Peyer's patch (tissue), 4 donors: ENCODE data around the gene FEZF2. TPM values are rescaled to one million over a fixed set of nuclear protein-coding genes. Genes with fewer than 3 reads are reported as not detected.

Source experiments
- DNase-seq, 3 donors: peaks; one replicate each; pipeline ENCODE4 v3.0.0-alpha.2; 2017 to 2019
- H3K27ac ChIP-seq, 4 donors: fragments of 200-600 bp; sonication (generic); one replicate each; pipeline ENCODE4 v1.5.1; 2016 to 2019
- H3K27me3 ChIP-seq, 2 donors: fragments of 200-600 bp; sonication (generic); one replicate each; pipeline ENCODE4 v1.5.1; 2019
- H3K36me3 ChIP-seq, 3 donors: fragments of 200-600 bp; sonication (generic); one replicate each; pipeline ENCODE4 v1.5.1; 2016 to 2019
- H3K4me1 ChIP-seq, 4 donors: fragments of 200-600 bp; sonication (generic); one replicate each; pipeline ENCODE4 v1.5.1; 2016 to 2019
- H3K4me3 ChIP-seq, 4 donors: fragments of 200-600 bp; sonication (generic); 1 replicate in 3 of 4; 2 replicates in 1 of 4; pipeline ENCODE4 v1.5.1; 2016 to 2019; ENCODE audit warnings: mild to moderate bottlenecking in 1 of 4
- H3K9me3 ChIP-seq, 4 donors: fragments of 200-600 bp; sonication (generic); one replicate each; pipeline ENCODE4 v1.5.1; 2016 to 2019; ENCODE audit warnings: mild to moderate bottlenecking in 1 of 4
- POLR2A ChIP-seq, 2 donors: fragments of 450-650 bp; IDR thresholded peaks; one replicate each; pipeline ENCODE4 v1.5.1; 2017; ENCODE audit warnings: antibody characterized with exemption in 2 of 2, mild to moderate bottlenecking in 2 of 2, moderate library complexity in 2 of 2
- total RNA-seq, 4 donors: library from RNA; depleted of rRNA; stranded (reverse); fragments of >200 nt; gene quantifications; one replicate each; pipeline ENCODE4 v1.1.0, GENCODE V29; 2016
- TF ChIP-seq, protein P1 (sequence below), 6 experiments: fragments of 450-650 bp in 4 of 6; fragments of 200-600 bp in 2 of 6; sonication (generic) in 1 of 6; IDR thresholded peaks; one replicate each; pipeline ENCODE4 v1.5.1; 2017 to 2019; ENCODE audit warnings: antibody characterized with exemption in 6 of 6, mild to moderate bottlenecking in 3 of 6, moderate library complexity in 1 of 6

The FEZF2 gene
- total RNA-seq, 4 donors from 2014 or later: not detected

GRCh38 chr3:62343755-62344154 lies 29.6 kb downstream of the FEZF2 start:
- H3K9me3 ChIP-seq: no peaks in the 10 kb centered on the region
- H3K4me1 ChIP-seq: no peaks in the 10 kb centered on the region
- H3K27ac ChIP-seq: no peak overlapping the region
- DNase-seq: no peak
- no peaks in the 10 kb centered on the region for H3K27me3 ChIP-seq
- H3K4me3 ChIP-seq: no peak overlapping the region
- TF ChIP-seq, protein P1, sequence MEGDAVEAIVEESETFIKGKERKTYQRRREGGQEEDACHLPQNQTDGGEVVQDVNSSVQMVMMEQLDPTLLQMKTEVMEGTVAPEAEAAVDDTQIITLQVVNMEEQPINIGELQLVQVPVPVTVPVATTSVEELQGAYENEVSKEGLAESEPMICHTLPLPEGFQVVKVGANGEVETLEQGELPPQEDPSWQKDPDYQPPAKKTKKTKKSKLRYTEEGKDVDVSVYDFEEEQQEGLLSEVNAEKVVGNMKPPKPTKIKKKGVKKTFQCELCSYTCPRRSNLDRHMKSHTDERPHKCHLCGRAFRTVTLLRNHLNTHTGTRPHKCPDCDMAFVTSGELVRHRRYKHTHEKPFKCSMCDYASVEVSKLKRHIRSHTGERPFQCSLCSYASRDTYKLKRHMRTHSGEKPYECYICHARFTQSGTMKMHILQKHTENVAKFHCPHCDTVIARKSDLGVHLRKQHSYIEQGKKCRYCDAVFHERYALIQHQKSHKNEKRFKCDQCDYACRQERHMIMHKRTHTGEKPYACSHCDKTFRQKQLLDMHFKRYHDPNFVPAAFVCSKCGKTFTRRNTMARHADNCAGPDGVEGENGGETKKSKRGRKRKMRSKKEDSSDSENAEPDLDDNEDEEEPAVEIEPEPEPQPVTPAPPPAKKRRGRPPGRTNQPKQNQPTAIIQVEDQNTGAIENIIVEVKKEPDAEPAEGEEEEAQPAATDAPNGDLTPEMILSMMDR (IDR thresholded peaks at IDR 0.05): no peak
- no peak for TF ChIP-seq POLR2A (IDR thresholded peaks at IDR 0.05)
- H3K36me3 ChIP-seq: no peaks in the 10 kb centered on the region

GRCh38 chr3:62335196-62335595 lies 38.2 kb downstream of the FEZF2 start:
- no peaks in the 10 kb centered on the region for H3K36me3 ChIP-seq
- H3K9me3 ChIP-seq: no peaks in the 10 kb centered on the region
- no peaks in the 10 kb centered on the region for H3K27me3 ChIP-seq
- DNase-seq: no peak
- H3K4me1 ChIP-seq: no peaks in the 10 kb centered on the region
- H3K4me3 ChIP-seq: no peak overlapping the region
- no peak overlapping the region for H3K27ac ChIP-seq
- TF ChIP-seq, protein P1 (IDR thresholded peaks at IDR 0.05): no peak
- TF ChIP-seq POLR2A (IDR thresholded peaks at IDR 0.05): no peak

DNA sequence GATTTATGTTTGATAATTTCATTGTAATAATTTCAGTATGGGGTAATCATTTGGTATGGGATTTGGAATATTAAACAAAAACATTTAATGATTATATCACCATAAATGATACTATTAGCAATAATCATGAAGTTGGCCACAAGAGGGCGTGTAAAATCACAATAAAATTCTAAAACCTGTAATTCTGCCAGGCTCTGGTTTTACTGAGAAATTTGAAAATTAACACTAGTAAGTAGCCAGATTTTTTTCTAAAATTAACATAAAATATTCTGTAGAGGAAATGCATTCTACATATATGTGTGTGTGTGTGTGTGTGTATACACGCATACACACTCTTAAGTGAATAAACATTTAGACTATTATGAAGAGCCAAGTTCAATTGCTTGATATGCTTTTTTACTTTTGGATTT lies 40.5 kb downstream of the FEZF2 start:
- Histone ChIP-seq H3K27me3 (no peaks in the 10 kb centered on the region), H3K27ac (no peak overlapping the region), H3K36me3 (no peaks in the 10 kb centered on the region), H3K9me3 (no peaks in the 10 kb centered on the region), H3K4me3 (no peak overlapping the region), H3K4me1 (no peaks in the 10 kb centered on the region)
- DNase-seq: no peak
- TF ChIP-seq, protein P1 (IDR thresholded peaks at IDR 0.05): peak in 5 of 6 experiments; percentile 22 to 50 (median 39)
- TF ChIP-seq POLR2A (IDR thresholded peaks at IDR 0.05): no peak

DNA sequence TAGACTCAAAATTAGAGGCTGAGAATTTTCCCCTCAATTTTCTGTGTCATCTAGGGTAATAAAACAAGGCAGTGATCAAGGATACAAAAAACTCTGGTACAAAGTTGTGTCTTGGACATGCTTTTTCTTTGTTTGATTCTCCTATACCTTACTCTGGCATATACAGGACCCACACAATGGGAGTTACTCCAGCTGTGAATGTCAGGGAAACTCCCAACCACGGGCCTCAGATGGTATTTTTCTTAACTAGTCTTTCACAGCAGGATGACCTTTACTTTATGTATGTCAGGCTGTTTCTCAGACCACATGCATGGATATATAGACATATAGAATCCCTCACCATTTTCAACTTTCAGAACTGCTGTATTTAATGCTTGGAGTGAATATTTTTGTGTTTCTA lies 41.3 kb downstream of the FEZF2 start:
- H3K27me3 ChIP-seq: no peaks in the 10 kb centered on the region
- no peaks in the 10 kb centered on the region for H3K36me3 ChIP-seq
- no peaks in the 10 kb centered on the region for H3K4me1 ChIP-seq
- H3K4me3 ChIP-seq: no peak overlapping the region
- TF ChIP-seq, protein P1 (IDR thresholded peaks at IDR 0.05): no peak
- no peak for TF ChIP-seq POLR2A (IDR thresholded peaks at IDR 0.05)
- H3K9me3 ChIP-seq: no peaks in the 10 kb centered on the region
- no peak overlapping the region for H3K27ac ChIP-seq
- DNase-seq: no peak

- no peak for DNase-seq
- no peak overlapping the region for H3K4me3 ChIP-seq
- H3K9me3 ChIP-seq: no peaks in the 10 kb centered on the region
- H3K4me1 ChIP-seq: no peaks in the 10 kb centered on the region
- H3K27ac ChIP-seq: no peak overlapping the region
- H3K36me3 ChIP-seq: no peaks in the 10 kb centered on the region
- TF ChIP-seq, protein P1 (IDR thresholded peaks at IDR 0.05): no peak
- TF ChIP-seq POLR2A (IDR thresholded peaks at IDR 0.05): no peak
- no peaks in the 10 kb centered on the region for H3K27me3 ChIP-seq
Observed at GRCh38 chr3:62329971-62330370, 43.4 kb downstream of the FEZF2 start.

GRCh38 chr3:62325896-62326295 lies 47.5 kb downstream of the FEZF2 start:
- Histone ChIP-seq H3K36me3 (no peaks in the 10 kb centered on the region), H3K4me3 (no peak overlapping the region), H3K27me3 (no peaks in the 10 kb centered on the region), H3K27ac (no peak overlapping the region), H3K4me1 (no peaks in the 10 kb centered on the region), H3K9me3 (no peaks in the 10 kb centered on the region)
- TF ChIP-seq POLR2A (IDR thresholded peaks at IDR 0.05): no peak
- TF ChIP-seq, protein P1 (IDR thresholded peaks at IDR 0.05): no peak
- no peak for DNase-seq
